Measurements from ENCODE around the gene EDN2.

The EDN2 gene

DNA sequence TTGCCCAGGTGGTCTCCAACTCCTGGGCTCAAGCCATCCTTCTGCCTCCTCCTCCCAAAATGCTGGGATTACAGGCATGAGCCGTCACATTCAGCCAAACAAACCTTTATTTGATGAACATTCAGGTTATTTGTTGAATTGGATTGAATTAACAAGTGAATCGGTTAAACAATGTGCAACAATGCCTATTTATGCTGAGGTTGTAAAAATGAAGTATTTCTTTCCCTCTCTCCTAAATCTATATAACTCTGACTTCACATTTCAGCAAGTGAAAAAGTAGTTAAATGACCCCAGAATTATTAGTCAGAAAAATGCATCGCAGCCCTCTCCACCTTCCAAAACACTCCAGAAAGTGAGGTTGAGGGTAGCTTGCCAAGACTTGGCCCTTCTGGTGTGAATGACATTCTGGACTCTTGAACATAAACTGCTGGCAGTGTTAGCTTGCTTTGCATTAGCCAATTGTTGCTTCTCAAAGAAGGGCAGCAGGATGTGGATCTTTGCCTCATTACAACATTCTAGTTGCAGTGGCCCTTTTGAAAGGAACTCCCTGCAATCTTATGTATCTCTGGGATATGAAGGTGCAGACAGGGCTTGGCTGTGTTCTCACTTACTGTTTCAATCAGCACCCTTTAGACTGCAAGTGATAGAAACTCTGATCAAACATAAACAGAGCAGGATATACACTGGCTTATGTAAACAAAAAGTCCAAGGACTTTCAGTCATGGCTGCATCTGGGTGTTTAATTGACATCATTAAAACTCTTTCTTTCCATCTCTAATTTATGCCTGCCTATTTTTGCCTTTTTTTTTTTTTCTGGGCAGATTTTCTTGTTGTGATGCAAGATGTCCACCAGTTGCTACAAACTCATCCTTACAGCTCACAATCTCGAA is 22.4 kb downstream of the EDN2 start:
- DNase-seq, result no peak

DNA sequence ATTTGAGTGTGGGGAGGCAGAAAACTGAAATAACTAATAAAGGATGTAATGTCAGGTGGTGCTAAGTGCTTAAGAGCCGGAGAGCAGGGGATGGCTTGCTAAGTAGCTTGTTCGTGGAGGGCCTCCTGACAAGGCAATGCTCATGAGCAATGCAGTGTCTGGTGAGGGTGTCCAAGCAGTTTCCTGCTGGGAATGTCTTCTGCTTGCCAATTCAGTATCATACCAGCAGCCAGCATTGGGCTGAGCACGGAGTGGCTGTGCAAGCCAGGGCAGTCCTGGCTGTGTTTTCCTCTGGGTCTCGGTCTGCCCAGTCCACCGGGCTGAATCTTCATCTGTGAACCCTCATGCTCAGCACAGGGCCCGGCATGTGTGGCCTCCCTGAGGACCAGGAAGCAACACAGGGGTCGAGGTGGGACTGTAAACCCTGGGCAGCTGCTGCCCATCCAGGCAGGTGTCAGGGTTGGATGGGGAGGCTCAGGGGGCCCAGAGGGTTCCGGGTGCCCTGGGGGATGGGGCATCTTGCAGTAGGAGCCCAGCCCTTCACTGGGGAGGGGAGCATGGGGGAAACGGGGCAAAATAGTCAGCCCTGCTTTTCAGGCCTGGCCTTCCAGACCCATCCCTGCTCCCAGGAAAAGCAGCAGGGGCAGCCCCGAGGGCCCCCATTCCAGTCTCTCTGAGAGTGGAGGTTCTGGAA is 27.5 kb downstream of the EDN2 start:
- DNase-seq, result no peak

DNA sequence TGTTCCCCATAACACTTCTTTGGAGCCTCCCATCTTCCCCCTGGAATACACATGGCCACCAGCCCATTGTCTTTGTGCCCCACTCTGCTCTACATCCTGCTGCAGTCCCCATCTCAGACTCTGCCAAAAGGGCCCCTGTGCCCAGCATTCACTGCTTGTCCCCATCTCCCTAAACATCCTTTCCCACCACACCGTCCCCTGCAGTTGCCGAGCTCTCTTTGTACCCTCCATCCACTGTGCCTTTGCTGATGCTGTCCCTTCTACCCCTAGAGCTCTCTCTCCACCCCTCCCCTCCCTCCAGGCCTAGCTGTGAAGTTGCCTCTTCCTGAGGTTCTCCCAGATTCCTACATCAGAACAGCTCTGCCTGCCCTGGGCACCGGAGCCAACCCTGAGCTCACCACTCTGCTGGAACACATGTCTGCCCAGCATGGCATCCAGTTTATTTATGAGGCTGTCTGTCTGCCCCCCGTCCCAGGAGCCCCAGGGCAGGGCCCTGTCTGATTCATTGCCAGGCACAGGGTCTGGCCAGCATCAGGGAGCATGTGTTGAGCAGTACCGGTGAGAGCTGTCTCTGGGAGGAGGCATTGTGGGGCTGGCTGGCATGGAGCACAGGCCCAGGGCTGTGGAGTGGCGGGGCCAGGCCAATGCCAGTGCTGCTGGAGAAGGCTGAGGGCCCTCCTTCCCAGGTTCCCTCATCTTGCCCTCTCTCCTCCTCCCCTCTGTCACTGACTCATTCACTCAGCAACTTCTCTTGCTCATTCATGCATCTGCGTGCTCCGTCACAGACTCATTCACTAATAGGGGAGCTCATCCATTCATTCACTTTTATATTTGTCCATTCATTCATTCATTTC is 28.8 kb downstream of the EDN2 start:
- no peak for DNase-seq

DNA sequence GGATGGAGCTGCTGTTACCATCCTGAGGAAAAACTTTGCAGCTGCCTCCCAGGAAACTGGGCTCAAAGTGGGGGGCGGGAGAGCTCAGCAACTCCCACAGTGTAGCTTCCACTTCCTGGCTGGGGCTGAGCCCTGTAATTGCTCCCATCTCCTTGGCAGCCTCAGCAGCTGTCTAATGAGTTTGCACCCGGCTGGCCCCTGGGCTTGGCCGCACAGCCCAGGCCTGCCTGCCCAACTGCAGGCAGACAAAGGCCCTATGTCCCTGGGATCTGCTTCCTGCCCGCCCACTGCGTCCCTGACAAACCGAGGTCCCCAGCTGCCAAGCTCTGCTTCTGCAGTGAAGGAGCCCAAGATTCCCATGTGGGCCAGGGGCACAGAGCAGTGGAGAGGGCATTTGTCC is 30.1 kb downstream of the EDN2 start:
- no peak for DNase-seq

DNA sequence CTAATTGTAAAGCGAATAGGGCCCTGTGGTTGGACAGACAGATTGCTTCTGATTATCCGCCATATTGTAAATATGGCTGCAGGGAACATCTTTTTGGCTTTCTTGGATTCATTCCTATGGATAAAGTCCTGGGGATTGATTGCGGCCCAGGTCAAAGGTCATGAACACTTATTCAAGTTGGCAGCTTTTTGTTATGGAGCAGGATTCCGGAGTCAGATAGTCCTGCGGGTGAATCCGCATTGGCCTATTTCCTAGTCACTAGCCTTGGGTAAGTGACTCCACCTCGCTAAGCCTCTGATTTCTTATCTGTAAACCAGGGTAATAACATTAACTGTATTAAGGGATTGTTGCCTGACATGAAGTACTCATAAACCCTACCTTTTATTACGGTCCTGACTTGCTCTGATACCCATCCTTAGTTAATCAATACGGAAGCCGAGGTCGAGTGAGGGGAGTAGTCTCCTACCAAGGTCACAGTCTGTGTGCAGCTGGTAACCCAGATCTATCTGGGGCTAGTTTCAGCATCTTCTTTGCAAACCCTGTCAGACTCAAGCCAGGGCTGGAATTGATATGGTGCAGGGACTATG is 31.7 kb downstream of the EDN2 start:
- DNase-seq, result no peak

DNA sequence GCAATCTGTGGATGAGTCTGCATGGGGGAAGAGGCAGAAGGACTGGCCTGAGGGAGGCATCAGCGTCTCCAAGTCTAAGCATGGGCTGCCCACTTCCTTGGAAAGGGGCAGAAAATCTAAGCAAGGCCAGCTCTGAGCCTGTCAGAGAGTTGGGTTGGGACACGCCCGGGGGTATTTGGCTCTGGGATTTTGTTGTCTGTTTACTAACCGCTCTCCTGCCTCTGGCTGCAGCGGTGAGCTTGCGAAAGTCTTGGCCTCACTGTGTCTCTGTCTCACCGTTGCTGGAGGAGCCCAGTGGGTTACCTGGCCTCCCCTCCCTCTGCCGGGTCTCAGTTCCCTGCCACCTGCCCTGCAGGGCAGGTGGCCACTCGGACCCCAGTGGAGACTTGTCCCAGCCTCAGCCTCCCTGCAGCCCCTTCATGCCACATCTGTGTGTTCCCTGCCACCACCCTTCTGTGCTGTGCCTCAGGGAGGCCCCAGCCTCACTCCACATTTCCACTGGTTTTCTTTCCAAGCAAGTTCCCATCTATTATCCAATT is 33.7 kb downstream of the EDN2 start:
- no peak for DNase-seq

DNA sequence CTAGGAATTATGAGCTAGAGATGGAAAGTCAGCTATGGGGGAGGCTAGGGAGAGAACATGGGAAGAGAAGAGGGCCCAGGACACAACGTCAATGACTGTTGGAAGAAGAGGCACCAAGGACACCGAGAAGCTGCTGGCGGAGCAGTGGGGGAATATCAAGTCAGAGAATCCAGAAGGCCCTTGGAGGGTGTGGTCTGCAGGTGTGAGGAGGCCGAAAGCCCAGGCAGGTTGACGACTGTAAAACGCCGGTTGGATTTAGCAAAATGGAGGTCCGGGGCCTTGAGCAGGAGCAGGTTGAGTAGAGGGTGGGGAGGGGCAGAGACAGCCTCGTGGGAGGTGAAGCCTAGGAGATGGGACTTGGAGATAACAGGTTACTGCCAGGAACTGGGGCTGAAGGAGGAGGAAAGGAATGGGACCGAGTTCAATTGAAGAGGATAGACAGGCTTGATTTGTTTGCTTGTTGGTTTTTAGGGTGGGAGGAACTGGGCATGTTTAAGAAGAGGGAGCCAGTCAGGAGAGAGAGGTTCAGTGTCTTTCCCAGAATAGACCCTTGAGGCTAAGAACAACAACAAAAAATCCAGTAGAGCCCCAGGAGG is 35.1 kb downstream of the EDN2 start:
- DNase-seq, result no peak

DNA sequence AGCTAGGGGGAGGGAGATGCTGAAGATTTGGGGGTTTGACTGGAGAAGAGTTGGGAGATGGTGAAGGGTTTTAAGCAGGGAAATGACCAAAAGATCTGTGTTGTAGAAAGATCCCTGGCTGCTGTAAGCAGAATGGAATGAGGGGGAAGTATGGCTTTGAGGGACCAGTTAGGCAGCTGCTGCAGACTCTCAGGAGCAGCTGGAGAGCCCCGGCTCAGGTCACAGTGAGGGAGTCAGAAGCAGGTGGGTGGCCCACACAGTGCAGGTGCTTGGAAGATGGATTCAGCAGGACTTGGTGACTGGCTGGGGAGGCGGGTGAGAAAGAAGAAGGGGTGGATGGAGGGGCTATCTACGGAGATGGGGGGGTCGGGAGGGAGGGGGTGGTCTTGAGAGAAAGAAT is 35.7 kb downstream of the EDN2 start:
- DNase-seq, result no peak

DNA sequence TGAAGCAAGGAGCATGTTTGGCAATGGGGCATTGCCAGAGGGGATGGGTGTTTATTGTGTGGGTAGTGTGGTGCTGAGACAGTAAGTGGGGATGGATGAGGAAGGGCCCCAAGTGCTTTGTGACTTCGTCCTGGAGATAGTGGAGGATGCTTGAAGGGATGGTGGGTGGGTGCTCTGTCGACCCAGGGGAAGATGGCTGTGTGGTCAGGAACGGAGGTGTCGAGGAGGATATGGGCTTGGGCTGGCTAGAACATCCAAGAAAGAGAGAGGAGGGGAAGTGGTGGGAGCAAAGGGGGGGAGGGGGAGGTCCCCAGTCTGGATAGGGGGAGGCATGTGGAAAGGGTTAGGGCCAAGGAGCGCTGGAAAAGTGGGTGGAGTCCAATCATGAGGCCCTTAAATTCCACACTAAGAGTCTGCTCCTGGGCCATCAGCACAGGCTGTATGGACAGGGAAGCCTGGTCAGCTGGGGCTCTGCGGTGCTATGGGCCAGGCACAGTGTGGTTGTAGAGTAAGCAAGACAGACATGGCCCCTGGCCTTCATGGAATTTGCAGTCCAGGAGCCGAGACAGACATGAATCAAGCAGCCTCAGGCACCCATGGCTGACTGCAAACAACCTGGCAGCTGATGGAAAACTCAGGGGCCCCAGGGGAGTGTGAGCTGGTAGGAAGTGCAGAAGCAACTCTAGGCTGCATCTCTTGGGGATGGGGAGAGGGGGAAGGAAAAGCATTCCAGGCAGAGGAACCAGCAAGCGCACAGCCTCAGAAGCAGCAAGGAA is 36.3 kb downstream of the EDN2 start:
- no peak for DNase-seq

DNA sequence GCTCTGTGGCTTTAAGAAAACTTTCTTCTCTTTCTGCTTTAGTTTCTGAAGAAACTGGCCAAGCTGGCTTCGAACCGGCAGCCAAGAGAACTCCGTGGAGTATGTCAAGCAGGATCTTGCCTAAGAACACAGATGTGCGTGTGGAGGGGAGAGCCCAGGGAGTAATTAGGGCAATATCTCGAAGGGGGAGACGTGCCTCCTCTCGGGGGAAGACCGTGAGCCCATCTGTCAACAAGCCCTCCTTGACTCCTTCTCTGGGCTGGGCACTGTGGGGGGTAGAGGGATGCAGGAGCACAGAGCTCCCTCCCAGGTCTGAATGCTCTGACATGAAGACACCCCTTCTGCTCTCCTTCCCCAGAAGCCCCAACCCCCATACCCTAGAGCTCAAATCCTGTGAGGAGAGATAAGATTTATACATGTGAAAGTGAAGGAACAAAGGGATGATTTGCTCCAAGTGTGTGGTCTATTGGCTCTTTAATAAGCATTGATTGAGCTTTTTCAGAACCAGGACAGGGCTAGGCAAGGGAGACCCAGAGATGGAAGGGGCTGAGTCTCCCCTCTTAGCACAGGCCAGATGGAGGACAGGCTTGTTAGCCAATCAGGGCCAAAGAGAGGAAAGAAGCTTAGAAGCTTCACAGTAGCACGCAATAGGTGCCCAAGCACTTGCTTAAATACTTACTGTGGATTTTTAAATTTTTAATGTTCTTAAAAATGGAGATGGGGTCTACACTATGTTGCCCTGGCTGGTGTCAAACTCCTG is 37.5 kb downstream of the EDN2 start:
- DNase-seq, result no peak

DNA sequence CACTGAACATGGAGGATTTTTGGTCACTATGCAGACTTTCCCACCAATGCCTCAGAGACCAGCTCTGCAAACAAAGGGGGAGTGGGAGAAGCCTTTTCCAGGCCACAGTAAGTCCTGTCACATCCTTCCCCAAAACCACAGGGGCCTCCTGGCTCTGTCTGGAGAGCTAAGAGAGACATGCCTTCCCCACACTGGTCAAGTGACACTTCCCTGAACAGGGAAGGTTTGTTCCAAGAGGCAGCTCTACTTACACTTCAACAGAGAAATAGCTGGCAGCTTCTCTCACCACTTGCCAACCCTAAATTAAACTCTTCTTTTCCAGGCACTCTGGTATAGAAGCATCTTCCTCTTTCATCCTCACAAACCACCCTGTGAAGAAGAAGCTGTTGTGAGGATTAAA is 39.7 kb downstream of the EDN2 start:
- DNase-seq, result no peak

DNA sequence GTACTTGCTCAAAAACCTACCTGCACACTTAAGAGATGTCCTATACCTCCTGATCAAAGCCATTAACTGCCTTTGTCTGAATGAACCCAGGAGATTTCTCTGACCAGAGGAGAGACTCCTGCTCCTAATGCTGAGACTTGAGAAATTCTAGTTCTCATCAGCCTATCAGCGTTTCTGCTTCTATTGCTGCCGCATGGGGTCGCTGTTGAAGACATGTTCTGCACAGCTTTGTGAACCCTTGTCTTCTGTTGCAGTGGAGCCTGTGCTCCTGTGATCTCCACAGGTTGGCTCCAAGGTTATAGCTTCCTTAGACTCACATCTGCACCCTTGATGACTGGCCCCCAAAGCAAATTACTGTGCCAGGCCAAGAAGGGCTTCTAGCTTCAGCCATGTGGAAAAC is 40.2 kb downstream of the EDN2 start:
- DNase-seq, result no peak

DNA sequence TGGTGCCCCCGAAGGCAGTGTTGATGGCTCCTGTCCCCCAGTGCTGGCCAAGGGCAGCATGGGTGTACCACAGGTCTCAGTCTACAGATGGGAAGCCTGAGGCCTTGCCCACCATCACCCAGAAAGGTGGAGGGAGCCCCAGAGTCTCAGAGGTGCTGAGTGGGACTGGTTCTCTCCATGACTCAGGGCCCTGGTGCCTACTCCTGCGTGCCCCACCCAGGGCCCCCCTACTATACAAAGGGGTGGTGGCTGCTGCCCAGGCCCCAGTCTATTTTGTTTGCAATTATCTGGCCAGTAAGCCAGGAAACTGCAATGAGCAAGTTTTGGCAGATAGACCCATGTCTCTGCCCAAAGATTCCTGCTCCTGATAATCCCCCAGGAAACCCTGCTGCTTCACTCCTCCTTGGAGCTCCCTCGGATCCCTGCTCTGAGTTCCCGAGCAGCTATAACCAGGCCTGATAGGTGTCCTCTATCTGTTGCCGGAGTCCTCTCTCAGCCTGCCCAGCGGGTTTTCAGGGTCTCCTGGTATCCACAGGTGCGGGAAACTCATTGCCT is 41.7 kb downstream of the EDN2 start:
- no peak for DNase-seq

DNA sequence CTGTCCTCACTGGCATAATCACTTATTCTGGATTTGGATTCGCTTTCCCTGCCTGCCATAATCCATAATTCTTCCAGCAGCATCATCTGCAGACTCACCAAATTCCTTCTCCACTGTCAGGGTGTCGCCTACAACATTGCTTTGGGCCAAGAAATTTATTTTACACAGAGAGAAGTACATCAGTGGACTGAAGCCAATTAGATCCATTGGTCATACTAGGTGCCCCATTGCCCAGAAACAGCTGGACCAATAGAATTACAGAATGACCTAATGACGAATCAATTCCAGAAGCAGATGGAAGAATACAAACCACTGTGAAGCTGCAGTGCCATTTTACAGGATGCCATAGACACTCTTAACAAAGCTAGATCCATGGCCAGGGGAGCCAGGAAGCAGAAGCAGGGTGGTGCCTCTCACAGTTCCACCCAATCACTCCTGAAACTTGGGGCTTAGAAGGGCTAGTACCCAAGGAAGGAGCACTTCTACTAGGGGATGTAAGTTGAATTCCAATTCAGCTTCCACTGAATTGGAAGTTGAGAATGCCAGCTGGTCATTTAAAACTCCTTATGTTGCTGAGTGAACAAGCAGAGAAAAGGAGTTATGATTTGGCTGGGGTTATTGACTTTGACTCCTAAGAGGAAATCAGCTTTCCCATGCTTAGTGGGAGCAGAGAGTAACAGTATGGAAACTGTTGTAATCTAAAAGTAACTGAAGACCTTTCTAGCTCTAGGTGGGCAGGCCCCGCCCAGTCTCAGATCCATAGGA is 44.0 kb downstream of the EDN2 start:
- no peak for DNase-seq

DNA sequence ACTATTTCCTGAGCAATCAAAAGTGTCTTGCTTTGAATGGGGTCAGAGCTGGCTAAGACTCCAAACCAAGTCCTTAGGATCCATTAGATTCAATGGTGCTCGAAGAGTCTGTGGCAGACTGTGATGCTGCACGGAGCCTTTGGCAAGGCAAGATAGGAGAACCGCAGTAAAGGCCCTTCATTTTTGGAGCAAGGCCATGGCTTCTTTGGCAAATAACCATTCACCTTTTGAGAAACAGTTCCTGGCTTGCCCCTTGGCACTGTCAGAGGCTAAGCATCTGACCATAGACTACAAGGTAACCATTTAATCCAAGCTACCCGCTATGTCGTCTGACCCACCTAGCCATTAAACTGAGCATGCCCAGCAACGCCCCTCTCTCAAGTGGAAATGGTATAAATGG is 45.2 kb downstream of the EDN2 start:
- DNase-seq, result no peak

DNA sequence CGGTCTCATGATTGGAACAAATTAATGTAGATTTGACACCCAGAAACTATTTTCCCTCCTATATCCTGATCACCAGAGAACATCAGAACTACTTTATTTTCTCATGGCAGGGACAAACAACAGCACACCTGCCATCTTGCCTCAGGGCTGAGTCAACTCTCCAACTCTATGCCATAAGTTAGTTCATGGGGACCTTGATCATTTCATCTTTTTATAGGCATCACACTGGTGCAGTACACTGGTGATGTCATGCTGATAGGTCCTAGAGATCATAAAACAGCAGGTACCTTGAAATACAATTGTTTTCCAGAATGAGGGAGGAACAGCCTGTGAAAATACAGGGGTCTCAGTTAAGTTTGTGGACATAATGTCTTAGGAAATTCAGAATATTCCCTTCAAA is 45.8 kb downstream of the EDN2 start:
- no peak for DNase-seq

DNA sequence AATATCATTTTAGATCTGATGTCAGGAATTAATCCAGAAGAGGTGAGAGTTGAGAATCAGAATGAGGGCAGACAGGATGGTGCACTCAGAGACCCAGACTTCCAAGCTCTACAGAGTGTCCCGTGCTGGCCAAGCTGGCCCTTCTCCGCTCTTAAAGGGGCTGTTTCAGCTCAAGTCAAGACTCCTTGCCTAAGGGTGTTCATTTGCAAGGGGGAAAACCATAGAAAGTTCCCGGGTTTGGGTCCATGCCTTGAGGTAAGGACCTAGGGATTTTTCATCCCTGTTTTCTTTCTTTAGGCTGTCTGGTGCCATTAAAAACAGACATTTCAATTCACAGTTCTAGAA is 47.5 kb downstream of the EDN2 start:
- DNase-seq, result no peak

DNA sequence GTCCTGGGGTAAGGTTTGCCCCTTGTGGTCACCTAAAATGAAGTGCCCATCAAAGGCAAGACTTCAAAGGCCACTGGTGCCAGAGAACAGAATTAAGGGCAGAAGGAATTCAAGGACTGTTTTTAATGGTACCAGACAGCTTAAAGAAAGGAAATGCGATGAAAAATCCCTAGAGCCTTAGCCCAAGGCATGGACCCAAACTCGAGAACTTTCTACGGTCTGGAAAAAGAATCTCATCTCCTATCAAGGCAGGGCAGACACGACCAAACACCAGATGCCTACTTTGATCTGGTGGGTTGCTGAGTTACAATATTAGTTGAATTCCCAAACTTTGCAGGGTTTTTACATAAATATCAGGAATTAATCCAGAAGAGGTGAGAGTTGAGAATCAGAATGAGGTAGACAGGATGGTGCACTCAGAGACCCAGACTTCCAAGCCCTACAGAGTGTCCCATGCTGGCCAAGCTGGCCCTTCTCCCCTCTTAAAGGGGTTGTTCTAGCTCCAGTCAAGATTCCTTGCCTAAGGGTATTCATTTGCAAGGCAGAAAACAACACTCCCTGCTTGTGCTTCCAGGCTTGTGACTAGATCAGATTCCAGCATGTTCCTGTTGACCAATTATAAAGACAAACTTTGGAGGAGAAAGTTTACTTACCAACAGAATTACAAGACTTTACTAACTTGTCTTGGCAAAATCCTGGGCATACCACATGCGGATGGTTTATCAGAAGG is 48.0 kb downstream of the EDN2 start:
- DNase-seq, result no peak

DNA sequence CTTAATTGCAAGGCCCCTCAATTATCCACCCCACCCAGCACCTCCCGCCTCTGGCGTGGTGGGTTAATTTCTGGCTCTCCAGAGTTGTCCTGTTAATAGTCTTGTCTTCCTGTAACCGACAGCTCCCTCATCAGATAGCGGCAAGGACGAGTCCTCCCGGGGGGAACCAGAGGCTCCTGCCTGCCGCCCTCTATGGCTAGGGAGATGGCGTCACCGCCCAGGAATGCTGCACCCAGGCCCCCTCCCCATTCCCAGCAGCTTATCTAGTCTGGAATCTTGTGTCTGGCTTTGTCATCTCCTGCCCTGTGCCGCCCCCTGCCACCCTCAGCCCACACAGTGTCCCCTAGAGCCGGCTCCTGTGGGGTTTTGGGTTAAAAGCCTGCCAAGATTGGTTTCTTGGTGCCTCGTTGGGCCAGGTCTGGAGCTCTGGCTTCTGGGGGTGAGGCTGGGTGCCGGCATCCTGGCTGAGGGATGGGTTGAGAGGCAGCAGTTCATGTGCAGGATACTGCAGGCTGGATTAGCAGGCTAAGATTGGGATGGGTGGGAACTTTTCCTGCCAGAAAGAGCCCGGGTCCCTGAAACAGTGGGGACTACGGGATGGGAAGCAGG is 48.8 kb downstream of the EDN2 start:
- no peak for DNase-seq

Measured in 8988T (cell line).